Measurements from ENCODE around the gene TEC. TPM values are rescaled to one million over a fixed set of nuclear protein-coding genes. Genes with fewer than 3 reads are reported as not detected.

TEC gene
- total and polyA plus RNA-seq, 9 of the 15 experiments (the other 6 are each of a cell fraction or from before 2014, with no cell fraction given), result 5.3 to 14.7 (median 8.8) TPM

DNA sequence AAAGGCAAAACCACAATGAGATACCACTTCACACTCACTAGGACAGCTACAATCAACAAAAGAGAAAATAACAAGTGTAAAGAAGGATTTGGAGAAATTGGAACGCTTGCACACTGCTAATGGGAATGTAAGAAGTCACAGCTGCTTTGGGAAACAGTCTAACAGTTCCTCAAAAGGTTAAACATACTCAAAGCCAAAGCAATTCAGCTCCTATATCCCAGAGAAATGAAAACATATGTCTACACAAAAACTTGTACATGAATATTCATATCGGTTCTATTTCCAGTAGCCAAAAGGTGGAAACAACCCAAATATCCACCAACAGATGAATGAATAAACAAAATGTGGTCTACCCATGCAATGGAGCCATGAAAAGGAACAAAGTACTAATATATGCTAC is 64.0 kb downstream of the TEC start:
- Histone ChIP-seq H3K9me1 (ENCODE audit: control insufficient read depth, insufficient read depth, low read length) (peaks cover 3% of the 10 kb centered on the region), H3K79me2 (ENCODE audit: control insufficient read depth, insufficient read depth, low read length) (peaks cover 76% of the 10 kb centered on the region), H2AFZ (ENCODE audit: low read depth, low read length) (no peak overlapping the region), H3K4me2 (ENCODE audit: insufficient read depth, low read length) (no peak overlapping the region), H3K4me1 (replicated peaks in 1 of 2; ENCODE audit: control insufficient read depth in 2 of 2, insufficient read depth in 2 of 2, low read length in 2 of 2) (peaks cover 31 to 57% of the 10 kb centered on the region in 2 experiments), H3K27ac (ENCODE audit: extremely low read depth, low read depth, low read length) (peak overlapping the region; percentile 12; the same call in 1 of the 3 replicates), H3K36me3 (ENCODE audit: control insufficient read depth, insufficient read depth, low read length) (peaks cover 10% of the 10 kb centered on the region; the same call in 1 of the 3 replicates), H3K27me3 (ENCODE audit: control insufficient read depth in 2 of 2, insufficient read depth in 2 of 2, low read length in 2 of 2) (no peaks in the 10 kb centered on the region), H3K4me3 (no peak overlapping the region), H4K20me1 (replicated peaks; ENCODE audit: control insufficient read depth, insufficient read depth, low read length) (no peaks in the 10 kb centered on the region), H3K9me3 (replicated peaks; ENCODE audit: control insufficient read depth, insufficient read depth, low read depth, low read length) (no peaks in the 10 kb centered on the region), H3K9ac (ENCODE audit: insufficient read depth in 1 of 2, low read depth in 2 of 2, low read length in 2 of 2) (no peak overlapping the region)
- FAIRE-seq (no peak), DNase-seq (ENCODE audit: extremely low read depth in 1 of 4, low spot score in 3 of 4) (no peak), ATAC-seq (no peak)
- CTCF ChIA-PET (ENCODE audit: low intra/inter-chr PET ratio), result no interaction called here
- no TSS peak for BruUV-seq (replicated peaks)
- 30% methylated on average over 2 of the region's 2 CpGs for WGBS (ENCODE audit: insufficient coverage, low coverage, missing lambda C conversion rate)
- TF ChIP-seq ZNF24 (IDR thresholded peaks at IDR 0.05) (no peak), ZNF696 (CRISPR knock-in tag; conservative IDR thresholded peaks at IDR 0.05) (no peak), ZNF77 (CRISPR knock-in tag; IDR thresholded peaks at IDR 0.05) (no peak), BRCA1 (IDR thresholded peaks at IDR 0.05) (no peak), BRCA1 (CRISPR knock-in tag; IDR thresholded peaks at IDR 0.05) (no peak), FOXK2 (conservative IDR thresholded peaks at IDR 0.05 in 1 of 2, IDR thresholded peaks at IDR 0.05 in 1 of 2; ENCODE audit: low read depth in 2 of 2) (no peak), XRCC3 (IDR thresholded peaks at IDR 0.05) (no peak), FOXA3 (CRISPR knock-in tag; conservative IDR thresholded peaks at IDR 0.05 in 1 of 2, IDR thresholded peaks at IDR 0.05 in 1 of 2) (no peak), CAMTA2 (CRISPR knock-in tag; conservative IDR thresholded peaks at IDR 0.05) (no peak), ZEB2 (IDR thresholded peaks at IDR 0.05) (no peak), NFE2L1 (tag; IDR thresholded peaks at IDR 0.05; ENCODE audit: borderline replicate concordance, low read depth) (no peak)
- TF ChIP-seq, protein P1, sequence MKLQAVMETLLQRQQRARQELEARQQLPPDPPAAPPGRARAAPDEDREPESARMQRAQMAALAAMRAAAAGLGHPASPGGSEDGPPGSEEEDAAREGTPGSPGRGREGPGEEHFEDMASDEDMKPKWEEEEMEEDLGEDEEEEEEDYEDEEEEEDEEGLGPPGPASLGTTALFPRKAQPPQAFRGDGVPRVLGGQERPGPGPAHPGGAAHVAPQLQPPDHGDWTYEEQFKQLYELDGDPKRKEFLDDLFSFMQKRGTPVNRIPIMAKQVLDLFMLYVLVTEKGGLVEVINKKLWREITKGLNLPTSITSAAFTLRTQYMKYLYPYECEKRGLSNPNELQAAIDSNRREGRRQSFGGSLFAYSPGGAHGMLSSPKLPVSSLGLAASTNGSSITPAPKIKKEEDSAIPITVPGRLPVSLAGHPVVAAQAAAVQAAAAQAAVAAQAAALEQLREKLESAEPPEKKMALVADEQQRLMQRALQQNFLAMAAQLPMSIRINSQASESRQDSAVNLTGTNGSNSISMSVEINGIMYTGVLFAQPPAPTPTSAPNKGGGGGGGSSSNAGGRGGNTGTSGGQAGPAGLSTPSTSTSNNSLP (IDR thresholded peaks at IDR 0.05; ENCODE audit: borderline replicate concordance, low read depth, low read length), result no peak
- TF ChIP-seq, protein P2, sequence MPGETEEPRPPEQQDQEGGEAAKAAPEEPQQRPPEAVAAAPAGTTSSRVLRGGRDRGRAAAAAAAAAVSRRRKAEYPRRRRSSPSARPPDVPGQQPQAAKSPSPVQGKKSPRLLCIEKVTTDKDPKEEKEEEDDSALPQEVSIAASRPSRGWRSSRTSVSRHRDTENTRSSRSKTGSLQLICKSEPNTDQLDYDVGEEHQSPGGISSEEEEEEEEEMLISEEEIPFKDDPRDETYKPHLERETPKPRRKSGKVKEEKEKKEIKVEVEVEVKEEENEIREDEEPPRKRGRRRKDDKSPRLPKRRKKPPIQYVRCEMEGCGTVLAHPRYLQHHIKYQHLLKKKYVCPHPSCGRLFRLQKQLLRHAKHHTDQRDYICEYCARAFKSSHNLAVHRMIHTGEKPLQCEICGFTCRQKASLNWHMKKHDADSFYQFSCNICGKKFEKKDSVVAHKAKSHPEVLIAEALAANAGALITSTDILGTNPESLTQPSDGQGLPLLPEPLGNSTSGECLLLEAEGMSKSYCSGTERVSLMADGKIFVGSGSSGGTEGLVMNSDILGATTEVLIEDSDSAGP (CRISPR knock-in tag; IDR thresholded peaks at IDR 0.05), result no peak
- TF ChIP-seq, protein P3, sequence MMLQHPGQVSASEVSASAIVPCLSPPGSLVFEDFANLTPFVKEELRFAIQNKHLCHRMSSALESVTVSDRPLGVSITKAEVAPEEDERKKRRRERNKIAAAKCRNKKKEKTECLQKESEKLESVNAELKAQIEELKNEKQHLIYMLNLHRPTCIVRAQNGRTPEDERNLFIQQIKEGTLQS (IDR thresholded peaks at IDR 0.05), result no peak
- TF ChIP-seq, protein P3 (CRISPR knock-in tag; conservative IDR thresholded peaks at IDR 0.05), result no peak
- POLR2A ChIA-PET, result interaction anchor here (1.0 to 1.7 kb wide), 2 partner anchors 9 to 10 kb away, joined by 3 to 4 read pairs; no protein-coding TSS in a partner anchor
- in situ Hi-C loops (cut with MboI) (no loop called here), intact Hi-C loops (cut with micrococcal nuclease) (loop anchor here (2.0 kb wide), 1 partner anchor 37 kb away; no protein-coding TSS in a partner anchor)

Measured in K562 (cell line).